HFF-Myc (cell line): Measurements from ENCODE around the gene EVI5.
A peak's percentile ranks its signal among the peaks of the same experiment; 100 is the strongest.
"Not testable (repeated sequence)": the region's sequence is repeated elsewhere in the genome, so short reads cannot be mapped to it uniquely, and the experiment has no call there.

Experiments used
- DNase-seq: peaks from one replicate; pipeline ENCODE4 v3.0.0-alpha.2; 2011; ENCODE audit warnings: low read depth; ENCODE audit errors: extremely low read depth
- H3K4me3 ChIP-seq: replicated peaks from 2 replicates; pipeline ENCODE4 v1.5.1; 2011; ENCODE audit warnings: low read depth, mild to moderate bottlenecking, control low read depth, low read length
- CTCF ChIP-seq: IDR thresholded peaks from 2 replicates; pipeline ENCODE4 v1.5.1; 2012; ENCODE audit warnings: mild to moderate bottlenecking, low read depth, low read length, control low read depth; ENCODE audit errors: missing control alignments

The EVI5 gene

GRCh38 chr1:92752719-92753118 is 32.2 kb downstream of the EVI5 start:
- TF ChIP-seq CTCF, result no peak
- DNase-seq, result peak; percentile 15
- H3K4me3 ChIP-seq, result no peak overlapping the region

GRCh38 chr1:92749024-92749634 is 35.8 kb downstream of the EVI5 start:
- peak; percentile 76 for TF ChIP-seq CTCF

GRCh38 chr1:92748138-92748537 is 36.8 kb downstream of the EVI5 start:
- H3K4me3 ChIP-seq, result no peak overlapping the region
- no peak for DNase-seq
- no peak for TF ChIP-seq CTCF

More at GRCh38 chr1:92749024-92749634, 35.8 kb downstream of the EVI5 start:
- H3K4me3 ChIP-seq, result no peak overlapping the region
- peak; percentile 70 for DNase-seq

GRCh38 chr1:92747735-92748134 is 37.2 kb downstream of the EVI5 start:
- no peak for DNase-seq
- TF ChIP-seq CTCF, result no peak
- no peak overlapping the region for H3K4me3 ChIP-seq

- H3K4me3 ChIP-seq, DNase-seq: not testable (repeated sequence)
Observed at GRCh38 chr1:92746255-92746654, 38.7 kb downstream of the EVI5 start.

GRCh38 chr1:92743221-92743620 is 41.7 kb downstream of the EVI5 start:
- no peak overlapping the region for H3K4me3 ChIP-seq
- no peak for TF ChIP-seq CTCF
- DNase-seq, result no peak

- no peak overlapping the region for H3K4me3 ChIP-seq
- TF ChIP-seq CTCF, result no peak
- no peak for DNase-seq
Observed at GRCh38 chr1:92739669-92740524, 45.0 kb downstream of the EVI5 start.
